Stomach smooth muscle (tissue), 2 donors: Measurements from ENCODE around the gene ACTL6B.
A peak's percentile ranks its signal among the peaks of the same experiment; 100 is the strongest.

ENCODE experiments used
- H3K27ac ChIP-seq: one replicate; pipeline ENCODE4 v1.7.0; 2013; ENCODE audit warnings: mild to moderate bottlenecking, low read length, inconsistent platforms
- H3K27me3 ChIP-seq, 2 donors: one replicate each; pipeline ENCODE4 v1.7.0; 2013; ENCODE audit warnings: low read length in 2 of 2; ENCODE audit not compliant: insufficient read depth in 2 of 2, control insufficient read depth in 1 of 2
- H3K36me3 ChIP-seq, 2 donors: one replicate each; pipeline ENCODE4 v1.7.0; 2013; ENCODE audit warnings: low read length in 2 of 2; ENCODE audit not compliant: control insufficient read depth in 2 of 2, insufficient read depth in 2 of 2
- H3K4me1 ChIP-seq: one replicate; pipeline ENCODE4 v1.7.0; 2013; ENCODE audit warnings: low read length; ENCODE audit not compliant: control insufficient read depth, insufficient read depth
- H3K4me3 ChIP-seq, 2 donors: one replicate each; pipeline ENCODE4 v1.7.0; 2013; ENCODE audit warnings: low read length in 2 of 2
- H3K9ac ChIP-seq, 2 donors: one replicate each; pipeline ENCODE4 v1.7.0; 2013; ENCODE audit warnings: low read length in 2 of 2, mild to moderate bottlenecking in 1 of 2
- H3K9me3 ChIP-seq, 2 donors: one replicate each; pipeline ENCODE4 v1.7.0; 2013; ENCODE audit warnings: low read length in 2 of 2; ENCODE audit not compliant: control insufficient read depth in 2 of 2
- donor health status: healthy.
- donor health status: Pancreatic carcinoma.

ACTL6B gene

DNA sequence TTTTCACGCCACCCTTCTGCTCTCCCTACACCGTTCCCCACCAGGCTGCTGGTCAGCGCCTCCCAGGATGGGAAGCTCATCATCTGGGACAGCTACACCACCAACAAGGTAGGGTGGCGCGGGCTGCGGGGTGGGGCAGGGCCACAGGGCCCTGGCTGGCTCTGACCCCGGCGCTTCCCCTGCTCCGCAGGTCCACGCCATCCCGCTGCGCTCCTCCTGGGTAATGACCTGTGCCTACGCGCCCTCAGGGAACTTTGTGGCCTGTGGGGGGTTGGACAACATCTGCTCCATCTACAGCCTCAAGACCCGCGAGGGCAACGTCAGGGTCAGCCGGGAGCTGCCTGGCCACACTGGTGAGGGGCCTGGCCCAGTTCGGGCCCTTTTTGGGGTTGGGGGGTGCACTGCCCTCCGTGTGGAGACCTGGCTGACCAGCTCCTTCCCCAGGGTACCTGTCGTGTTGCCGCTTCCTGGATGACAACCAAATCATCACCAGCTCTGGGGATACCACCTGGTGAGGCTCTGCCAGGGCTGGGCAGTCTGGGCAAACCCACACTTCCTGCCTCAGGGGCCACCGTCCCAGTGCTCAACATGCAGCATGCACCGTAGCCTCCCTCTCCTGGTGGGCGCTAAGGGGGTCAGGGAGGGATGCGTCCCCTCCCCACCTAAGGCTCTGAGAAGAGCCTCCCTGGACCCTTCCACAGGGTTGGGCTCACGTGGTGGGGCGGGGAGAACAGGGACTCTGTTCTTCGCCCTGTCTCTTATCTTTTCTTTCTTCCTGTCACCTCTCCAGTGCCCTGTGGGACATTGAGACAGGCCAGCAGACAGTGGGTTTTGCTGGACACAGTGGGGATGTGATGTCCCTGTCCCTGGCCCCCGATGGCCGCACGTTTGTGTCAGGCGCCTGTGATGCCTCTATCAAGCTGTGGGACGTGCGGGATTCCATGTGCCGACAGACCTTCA, 21.3 kb upstream of the ACTL6B start:
- peaks cover 21% of the 10 kb centered on the region for H3K4me1 ChIP-seq
- no peak overlapping the region for H3K4me3 ChIP-seq
- no peak overlapping the region for H3K27ac ChIP-seq
- H3K9me3 ChIP-seq, result no peaks in the 10 kb centered on the region
- H3K36me3 ChIP-seq, result peaks cover 21 to 23% of the 10 kb centered on the region in 2 donors
- H3K9ac ChIP-seq, result no peak overlapping the region
- no peaks in the 10 kb centered on the region for H3K27me3 ChIP-seq

DNA sequence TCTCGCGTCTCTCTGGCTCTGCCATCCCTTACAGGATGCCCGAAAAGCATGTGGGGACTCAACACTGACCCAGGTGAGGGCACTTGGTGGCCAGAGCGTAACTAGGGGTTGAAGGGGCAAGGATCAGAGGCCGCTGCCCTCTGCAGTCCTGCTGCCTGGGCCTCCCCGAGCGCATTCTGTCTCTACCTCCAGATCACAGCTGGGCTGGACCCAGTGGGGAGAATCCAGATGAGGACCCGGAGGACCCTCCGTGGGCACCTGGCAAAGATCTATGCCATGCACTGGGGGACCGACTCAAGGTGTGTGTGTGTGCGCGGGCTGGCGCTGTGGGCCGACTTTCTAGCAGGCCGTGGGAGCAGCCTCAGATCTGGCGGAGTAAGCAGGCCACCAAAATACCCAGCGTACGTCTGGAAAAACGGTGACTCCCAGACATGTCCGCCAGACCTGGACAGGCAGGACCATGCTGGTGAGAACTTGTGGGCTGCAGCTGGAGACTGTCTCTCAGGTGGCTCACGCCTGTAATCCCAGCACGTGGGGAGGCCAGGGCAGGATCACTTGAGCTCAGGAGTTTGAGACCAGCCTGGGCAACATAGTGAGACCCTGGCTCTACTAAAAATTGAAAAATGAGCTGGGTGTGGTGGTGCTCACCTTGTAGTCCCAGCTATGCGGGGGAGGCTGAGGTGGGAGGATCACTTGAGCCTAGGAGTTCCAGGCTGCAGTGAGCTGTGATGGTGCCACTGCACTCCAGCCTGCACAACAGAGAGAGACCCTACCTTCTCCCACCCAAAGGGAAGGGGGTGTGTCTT, 20.5 kb upstream of the ACTL6B start:
- H3K4me3 ChIP-seq, result peak overlapping the region; percentile 66 to 89
- H3K27me3 ChIP-seq, result no peaks in the 10 kb centered on the region
- no peaks in the 10 kb centered on the region for H3K9me3 ChIP-seq
- H3K4me1 ChIP-seq, result peaks cover 21% of the 10 kb centered on the region
- peak overlapping the region; percentile 36 to 57 for H3K9ac ChIP-seq
- peaks cover 19 to 20% of the 10 kb centered on the region in 2 donors for H3K36me3 ChIP-seq
- H3K27ac ChIP-seq, result peak overlapping the region; percentile 58

DNA sequence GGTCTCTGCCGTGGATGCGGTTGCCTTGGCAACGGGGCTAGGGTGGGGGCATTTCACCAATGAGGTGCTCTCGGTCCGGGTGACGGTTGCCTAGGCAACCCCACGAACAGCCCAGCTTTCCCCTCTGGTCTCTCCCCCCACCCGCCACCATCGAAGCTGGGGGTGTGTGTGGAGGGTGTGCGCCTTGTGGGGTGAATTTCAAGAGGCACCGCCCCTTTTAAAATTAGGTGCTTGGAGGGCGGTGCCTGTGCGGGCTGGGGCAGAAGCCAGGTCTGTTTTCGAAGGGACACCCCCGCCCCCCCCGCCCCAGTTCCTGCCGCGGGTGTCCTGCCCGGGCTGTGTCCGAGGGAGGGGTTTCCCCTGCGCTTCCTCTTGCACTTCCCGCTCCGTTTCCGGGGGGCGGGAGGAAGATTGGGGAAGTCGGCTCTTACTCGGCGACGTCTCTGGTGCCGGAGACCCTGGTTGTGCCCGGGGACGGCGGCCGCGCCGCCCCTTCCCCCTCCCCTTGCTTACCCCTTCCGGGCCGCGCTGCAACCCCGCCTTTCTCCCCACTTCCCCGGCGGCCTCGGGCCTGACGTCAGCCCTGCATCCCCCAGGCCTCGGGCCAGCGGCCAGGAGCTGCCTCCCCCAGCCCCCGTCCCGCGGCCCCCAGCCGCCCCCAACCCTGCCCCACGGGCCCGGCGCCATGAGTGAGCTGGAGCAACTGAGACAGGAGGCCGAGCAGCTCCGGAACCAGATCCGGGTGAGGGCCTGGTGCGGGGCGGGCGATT, 19.5 kb upstream of the ACTL6B start:
- Histone ChIP-seq H3K36me3 (peaks cover 16 to 18% of the 10 kb centered on the region in 2 donors), H3K4me3 (peak overlapping the region; percentile 66 to 89), H3K27ac (peak overlapping the region; percentile 58), H3K9ac (peak overlapping the region; percentile 55 to 57), H3K27me3 (no peaks in the 10 kb centered on the region), H3K4me1 (peaks cover 19% of the 10 kb centered on the region), H3K9me3 (no peaks in the 10 kb centered on the region)

DNA sequence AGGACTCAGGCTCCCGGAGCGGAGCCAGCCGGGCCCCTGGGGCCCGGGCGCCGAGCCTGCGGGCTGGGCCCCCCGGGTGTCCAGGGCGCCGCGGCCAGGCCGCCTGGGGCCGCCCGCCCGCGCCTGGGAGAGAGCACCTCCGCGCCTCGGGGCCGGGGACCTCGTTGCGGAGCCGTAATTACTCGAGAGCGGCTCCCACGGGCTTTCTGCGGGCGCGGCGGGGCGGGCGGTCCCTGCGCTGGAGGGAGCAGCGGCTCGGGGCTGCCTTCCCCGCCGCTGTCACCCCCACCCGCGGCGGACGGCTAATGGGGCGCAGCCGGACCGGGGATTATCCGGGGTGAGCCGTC, 18.8 kb upstream of the ACTL6B start:
- Histone ChIP-seq H3K4me3 (peak overlapping the region; percentile 84 to 89), H3K27ac (peak overlapping the region; percentile 95), H3K9me3 (no peaks in the 10 kb centered on the region), H3K27me3 (no peaks in the 10 kb centered on the region), H3K4me1 (peaks cover 16% of the 10 kb centered on the region), H3K36me3 (peaks cover 16 to 18% of the 10 kb centered on the region in 2 donors), H3K9ac (peak overlapping the region; percentile 74 to 92)

DNA sequence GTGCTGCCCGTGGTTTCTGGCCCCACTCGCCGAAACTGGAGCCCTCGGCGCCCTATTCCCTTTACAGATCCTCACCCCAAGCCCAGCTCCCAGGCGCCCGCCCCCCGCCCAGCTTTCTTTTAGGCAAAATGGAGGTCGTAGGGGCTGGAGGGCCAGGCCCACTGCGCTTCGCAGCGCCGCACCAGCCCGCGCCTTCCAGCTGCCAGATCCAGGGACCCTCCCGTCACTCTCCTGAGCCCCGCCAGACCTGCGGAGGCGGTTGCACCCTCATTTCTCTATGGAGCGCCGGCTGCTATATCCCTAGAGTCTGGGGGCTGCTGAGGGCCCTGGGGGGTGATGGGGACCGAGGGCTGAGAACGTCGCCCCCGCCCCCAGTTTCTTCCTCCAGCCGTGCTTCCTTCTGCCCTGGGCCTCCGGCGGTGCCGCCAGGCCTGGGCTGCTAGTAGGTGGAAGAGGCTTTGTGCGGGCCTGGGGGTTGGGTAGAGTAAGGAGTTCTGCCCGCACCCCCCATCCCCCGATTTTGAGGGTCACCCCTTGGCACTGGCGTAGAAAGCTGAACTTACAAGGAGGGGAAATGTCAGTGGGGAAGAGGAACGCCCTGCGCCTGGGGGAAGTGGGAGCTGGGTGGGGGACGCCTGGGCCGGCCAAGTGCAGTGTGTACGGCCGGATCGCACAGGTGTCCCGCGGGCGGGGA, 18.3 kb upstream of the ACTL6B start:
- peak overlapping the region; percentile 74 to 92 for H3K9ac ChIP-seq
- H3K27ac ChIP-seq, result peak overlapping the region; percentile 95
- peak overlapping the region; percentile 84 to 89 for H3K4me3 ChIP-seq
- peaks cover 16 to 18% of the 10 kb centered on the region in 2 donors for H3K36me3 ChIP-seq
- H3K4me1 ChIP-seq, result peaks cover 12% of the 10 kb centered on the region
- H3K27me3 ChIP-seq, result no peaks in the 10 kb centered on the region
- H3K9me3 ChIP-seq, result no peaks in the 10 kb centered on the region

DNA sequence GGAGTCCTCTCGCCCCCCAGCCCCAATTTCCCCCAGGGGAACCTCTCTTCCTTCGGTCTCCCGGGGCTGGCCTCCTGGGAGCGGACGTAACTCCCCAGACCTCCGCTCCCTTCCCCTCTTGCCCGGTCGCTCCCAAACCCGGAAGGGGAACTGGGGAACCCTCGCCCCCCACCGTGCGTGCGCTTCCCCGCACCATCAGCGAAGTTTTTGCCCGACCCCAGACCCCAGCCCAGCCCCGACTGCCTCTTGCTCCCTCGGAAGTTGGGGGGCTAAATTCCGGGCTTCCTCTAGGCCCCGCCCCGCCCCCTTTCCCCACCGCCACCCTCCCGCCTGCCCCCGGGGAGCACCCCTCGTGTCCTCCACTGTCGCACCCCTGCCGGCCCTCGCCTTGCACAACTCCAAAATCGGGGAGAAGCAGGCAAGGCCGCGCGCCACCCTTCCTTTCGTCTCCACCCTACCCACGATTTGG, 17.7 kb upstream of the ACTL6B start:
- no peaks in the 10 kb centered on the region for H3K9me3 ChIP-seq
- peak overlapping the region; percentile 95 for H3K27ac ChIP-seq
- no peaks in the 10 kb centered on the region for H3K27me3 ChIP-seq
- peak overlapping the region; percentile 83 to 92 for H3K9ac ChIP-seq
- H3K4me3 ChIP-seq, result peak overlapping the region; percentile 84 to 89
- H3K36me3 ChIP-seq, result peaks cover 15 to 16% of the 10 kb centered on the region in 2 donors
- peaks cover 12% of the 10 kb centered on the region for H3K4me1 ChIP-seq

DNA sequence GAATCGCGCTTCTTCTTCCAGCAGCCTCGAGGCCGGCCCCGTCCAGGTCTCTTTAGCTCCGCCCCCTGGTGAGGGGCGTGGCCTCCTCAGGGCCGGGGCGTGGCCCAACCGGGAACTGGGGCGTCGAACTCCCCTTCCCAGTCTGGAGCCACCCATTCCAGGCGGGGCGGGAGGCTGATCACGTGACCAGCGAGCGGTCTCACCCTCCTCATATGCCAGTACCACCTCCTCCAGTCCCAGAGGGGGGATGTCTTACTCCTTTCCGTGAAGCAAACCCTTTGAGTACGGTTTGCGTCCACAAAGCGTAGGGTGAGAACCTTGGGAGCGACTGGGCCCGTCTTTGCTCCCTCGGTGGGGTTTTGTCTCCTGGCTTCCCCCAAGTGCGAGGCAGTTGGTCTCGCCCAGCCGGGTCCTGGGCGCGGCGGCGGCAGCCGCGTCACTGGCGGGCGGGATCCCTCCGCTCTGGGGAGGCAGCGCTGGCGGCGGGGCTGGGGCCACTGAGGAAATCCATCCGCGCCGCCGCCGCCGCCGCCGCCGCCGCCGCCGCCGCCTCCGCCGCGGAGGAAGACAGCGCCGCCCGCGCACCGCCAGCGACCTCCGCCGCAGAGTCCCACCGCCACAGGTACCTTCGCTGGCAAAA, 17.2 kb upstream of the ACTL6B start, which contains the start of gene GNB2:
Gene GNB2 (plus strand): TSS at position 439 of the 640 bp plus-strand sequence. CDS start 2,526 bp downstream, outside the sequence.
- H3K9me3 ChIP-seq, result no peaks in the 10 kb centered on the region

DNA sequence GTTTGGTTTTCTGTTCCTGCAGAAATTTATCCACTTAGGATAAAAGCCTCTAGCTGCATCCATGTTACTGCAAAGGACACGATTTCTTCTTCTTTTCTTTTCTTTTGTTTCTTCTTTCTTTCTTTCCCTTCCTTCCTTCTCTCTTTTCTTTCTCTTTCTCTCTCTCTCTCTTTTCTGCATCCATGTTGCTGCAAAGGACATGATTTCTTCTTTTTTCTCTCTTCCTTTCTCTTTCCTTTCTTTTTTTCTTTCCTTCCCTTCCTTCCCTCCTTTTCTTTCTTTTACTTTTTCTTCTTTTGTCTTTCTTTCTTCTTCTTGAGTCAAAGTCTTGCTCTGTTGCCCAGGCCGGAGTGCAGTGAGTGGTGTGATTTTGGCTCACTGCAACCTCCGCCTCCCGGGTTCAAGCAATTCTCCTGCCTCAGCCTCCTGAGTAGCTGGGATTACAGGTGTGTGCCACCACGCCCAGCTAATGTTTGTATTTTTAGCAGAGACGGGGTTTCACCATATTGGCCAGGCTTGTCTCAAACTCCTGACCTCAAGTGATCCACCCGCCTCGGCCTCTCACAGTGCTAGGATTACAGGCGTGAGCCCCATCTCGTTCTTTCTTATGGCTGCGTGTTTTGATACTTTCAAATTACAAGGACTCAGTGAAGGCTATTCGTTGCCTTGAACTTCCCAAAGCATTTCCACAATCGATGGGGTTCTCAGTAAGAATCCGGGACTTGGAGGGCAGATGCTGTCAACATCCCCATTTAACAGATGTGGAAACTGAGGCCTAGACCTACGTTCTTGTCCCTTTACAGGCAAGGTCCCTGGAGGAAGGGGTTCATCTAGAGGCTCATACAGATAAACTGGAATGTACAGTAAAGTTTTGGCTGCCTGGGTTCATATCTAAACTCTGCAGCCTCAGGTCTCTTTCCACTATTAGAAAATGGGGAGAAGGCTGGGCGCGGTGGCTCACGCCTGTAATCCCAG, 15.4 kb upstream of the ACTL6B start:
- H3K4me3 ChIP-seq, result no peak overlapping the region
- peaks cover 0 to 2% of the 10 kb centered on the region in 2 donors for H3K36me3 ChIP-seq
- H3K9me3 ChIP-seq, result no peaks in the 10 kb centered on the region
- H3K27me3 ChIP-seq, result no peaks in the 10 kb centered on the region
- H3K27ac ChIP-seq, result no peak overlapping the region
- peaks cover 7% of the 10 kb centered on the region for H3K4me1 ChIP-seq
- no peak overlapping the region for H3K9ac ChIP-seq

More for the DNA sequence above, 17.2 kb upstream of the ACTL6B start, which contains the start of gene GNB2:
- peaks cover 12% of the 10 kb centered on the region for H3K4me1 ChIP-seq
- peak within 1 kb of the TSS; percentile 95 for H3K27ac ChIP-seq
- H3K27me3 ChIP-seq, result no peaks in the 10 kb centered on the region
- H3K4me3 ChIP-seq, result peak within 1 kb of the TSS; percentile 84 to 89
- H3K36me3 ChIP-seq, result peaks cover 15 to 16% of the 10 kb centered on the region in 2 donors
- H3K9ac ChIP-seq, result peak within 1 kb of the TSS; percentile 89 to 92

GRCh38 chr7:100670074-100670473, 13.8 kb upstream of the ACTL6B start:
- Histone ChIP-seq H3K9ac (no peak overlapping the region), H3K27ac (no peak overlapping the region), H3K27me3 (no peaks in the 10 kb centered on the region), H3K4me1 (peaks cover 3% of the 10 kb centered on the region), H3K9me3 (no peaks in the 10 kb centered on the region), H3K4me3 (no peak overlapping the region), H3K36me3 (no peaks in the 10 kb centered on the region)
